Esophagus muscularis mucosa (tissue), 4 donors: ENCODE results near the gene LTC4S. TPM values are rescaled to one million over a fixed set of nuclear protein-coding genes. Genes with fewer than 3 reads are reported as not detected.
"Not testable (repeated sequence)": the region's sequence is repeated elsewhere in the genome, so short reads cannot be mapped to it uniquely, and the experiment has no call there.

Source experiments
- DNase-seq: peaks from one replicate; pipeline ENCODE4 v3.0.0-alpha.2; 2017; ENCODE audit errors: extremely low spot score
- H3K27ac ChIP-seq, 4 donors: fragments of 200-600 bp; sonication (generic); replicated peaks in 1 of 4; 1 replicate in 3 of 4; 2 replicates in 1 of 4; pipeline ENCODE4 v1.5.1; 2016 to 2019; ENCODE audit warnings: mild to moderate bottlenecking in 1 of 4
- H3K27me3 ChIP-seq, 4 donors: fragments of 200-600 bp; sonication (generic); one replicate each; pipeline versions ENCODE4 v1.5.1 to v1.6.0; 2016 to 2019
- H3K36me3 ChIP-seq, 4 donors: fragments of 200-600 bp; sonication (generic); one replicate each; pipeline ENCODE4 v1.5.1; 2016 to 2019
- H3K4me1 ChIP-seq, 4 donors: fragments of 200-600 bp; sonication (generic); one replicate each; pipeline ENCODE4 v1.5.1; 2016 to 2019
- H3K4me3 ChIP-seq, 4 donors: fragments of 200-600 bp; sonication (generic); 1 replicate in 2 of 4; 2 replicates in 2 of 4; pipeline ENCODE4 v1.5.1; 2016 to 2019; ENCODE audit warnings: mild to moderate bottlenecking in 4 of 4, moderate library complexity in 1 of 4
- H3K9me3 ChIP-seq, 4 donors: fragments of 200-600 bp; sonication (generic); 1 replicate in 3 of 4; 2 replicates in 1 of 4; pipeline ENCODE4 v1.5.1; 2016 to 2019
- CTCF ChIP-seq, 3 experiments: fragments of 200-600 bp in 2 of 3; fragments of 450-650 bp in 1 of 3; sonication (generic) in 2 of 3; IDR thresholded peaks; one replicate each; pipeline ENCODE4 v1.5.1; 2017 to 2019; ENCODE audit warnings: antibody characterized with exemption in 3 of 3, mild to moderate bottlenecking in 2 of 3, moderate library complexity in 1 of 3
- EP300 ChIP-seq: sonication (generic); formaldehyde crosslinking; IDR thresholded peaks from one replicate; pipeline ENCODE4 v1.6.1; 2017; ENCODE audit warnings: antibody characterized with exemption
- POLR2A ChIP-seq: fragments of 450-650 bp; IDR thresholded peaks from one replicate; pipeline ENCODE4 v1.6.1; 2017; ENCODE audit warnings: antibody characterized with exemption, moderate library complexity, mild to moderate bottlenecking, low read depth
- POLR2AphosphoS5 ChIP-seq, 2 donors: sonication (generic); formaldehyde crosslinking; IDR thresholded peaks; one replicate each; pipeline ENCODE4 v1.6.1; 2017; ENCODE audit warnings: antibody characterized with exemption in 2 of 2
- WGBS: methylation state at CpG from one replicate; pipeline ENCODE4 v1.1.5; 2018; 5-methylcytosine and 5-hydroxymethylcytosine counted together
- intact Hi-C: fragments of 100-400 bp; cut with DNase I; formaldehyde crosslinking; loops from one replicate; pipeline ENCODE4 v1.15.1; 2023
- total RNA-seq, 4 donors: library from RNA; depleted of rRNA; stranded (reverse); fragments of >200 nt; gene quantifications; one replicate each; pipeline versions ENCODE4 v1.1.0 to v1.2.1, GENCODE V29; 2016

The LTC4S gene
- total RNA-seq = 10 to 100 TPM in 3 of 4 donors, 1 to 10 TPM in 1; 7.9 to 15.2 (median 12.8) TPM

GRCh38 chr5:179793468-179794139 lies at the start of gene LTC4S:
Gene LTC4S (plus strand): TSS chr5:179793986. CDS start chr5:179794081, 95 bp downstream.
- Histone ChIP-seq H3K4me3 (peak within 1 kb of the TSS; percentile 62 to 80 (median 72)), H3K27me3 (no peaks in the 10 kb centered on the region), H3K4me1 (peaks cover 48 to 58% (median 55%) of the 10 kb centered on the region in 4 donors), H3K9me3 (no peaks in the 10 kb centered on the region), H3K27ac (peak within 1 kb of the TSS; percentile 66 to 90 (median 84)), H3K36me3 (peaks cover 14 to 23% (median 15%) of the 10 kb centered on the region in 4 donors)
- intact Hi-C loops = no loop called here
- TF ChIP-seq POLR2AphosphoS5 (IDR thresholded peaks at IDR 0.05) (peak; percentile 39 to 46), EP300 (no peak)
- no peak for DNase-seq
- WGBS = 40% methylated on average over 7 of the region's 19 CpGs

- not testable (repeated sequence) for H3K27me3 ChIP-seq
Observed at GRCh38 chr5:179744106-179744505, 49.7 kb upstream of the LTC4S start.

GRCh38 chr5:179746872-179747271 lies 46.9 kb upstream of the LTC4S start:
- 91% methylated on average over 2 of the region's 2 CpGs for WGBS
- Histone ChIP-seq H3K27me3 (no peaks in the 10 kb centered on the region), H3K4me1 (peaks cover 16 to 68% (median 42%) of the 10 kb centered on the region in 4 donors), H3K4me3 (no peak overlapping the region), H3K27ac (no peak overlapping the region), H3K36me3 (peaks cover 6 to 8% (median 6%) of the 10 kb centered on the region in 4 donors), H3K9me3 (no peaks in the 10 kb centered on the region)
- no peak for TF ChIP-seq EP300
- TF ChIP-seq CTCF (IDR thresholded peaks at IDR 0.05) = no peak
- no peak for TF ChIP-seq POLR2AphosphoS5 (IDR thresholded peaks at IDR 0.05)
- TF ChIP-seq POLR2A = no peak
- intact Hi-C loops = no loop called here
- DNase-seq = no peak

More at GRCh38 chr5:179744106-179744505, 49.7 kb upstream of the LTC4S start:
- H3K9me3 ChIP-seq, H3K36me3 ChIP-seq, DNase-seq, H3K27ac ChIP-seq, H3K4me3 ChIP-seq, intact Hi-C loops: not testable (repeated sequence)
- WGBS = 79% methylated on average over 7 of the region's 7 CpGs
- H3K4me1 ChIP-seq = peaks cover 17 to 77% (median 47%) of the 10 kb centered on the region in 4 donors

GRCh38 chr5:179747811-179748210 lies 46.0 kb upstream of the LTC4S start:
- 87% methylated on average over 3 of the region's 3 CpGs for WGBS
- no peak overlapping the region for H3K27ac ChIP-seq
- H3K4me3 ChIP-seq = no peak overlapping the region
- no peak for DNase-seq
- H3K36me3 ChIP-seq = peaks cover 6 to 8% (median 6%) of the 10 kb centered on the region in 4 donors
- TF ChIP-seq POLR2A = no peak
- TF ChIP-seq CTCF (IDR thresholded peaks at IDR 0.05) = no peak
- TF ChIP-seq EP300 = no peak
- H3K9me3 ChIP-seq = no peaks in the 10 kb centered on the region
- peaks cover 13 to 62% (median 39%) of the 10 kb centered on the region in 4 donors for H3K4me1 ChIP-seq
- no peaks in the 10 kb centered on the region for H3K27me3 ChIP-seq
- intact Hi-C loops = no loop called here

- Histone ChIP-seq H3K36me3 (peaks cover 6 to 8% (median 6%) of the 10 kb centered on the region in 4 donors), H3K9me3 (no peaks in the 10 kb centered on the region), H3K27ac (no peak overlapping the region), H3K4me3 (no peak overlapping the region), H3K27me3 (no peaks in the 10 kb centered on the region), H3K4me1 (peaks cover 19 to 66% (median 40%) of the 10 kb centered on the region in 4 donors)
- WGBS = 79% methylated on average over 8 of the region's 8 CpGs
- intact Hi-C loops = no loop called here
- no peak for TF ChIP-seq POLR2A
- no peak for TF ChIP-seq CTCF (IDR thresholded peaks at IDR 0.05)
- TF ChIP-seq EP300 = no peak
- TF ChIP-seq POLR2AphosphoS5 (IDR thresholded peaks at IDR 0.05) = no peak
- DNase-seq = no peak
Observed at GRCh38 chr5:179749857-179750508, 43.8 kb upstream of the LTC4S start.
